SH-SY5Y (cell line): ENCODE results near the gene FAM169A.

ENCODE experiments used
- GATA2 ChIP-seq: IDR thresholded peaks from 2 replicates; pipeline ENCODE4 v1.6.1; 2011; ENCODE audit warnings: mild to moderate bottlenecking, low read depth, low read length
- GATA3 ChIP-seq: IDR thresholded peaks from 2 replicates; pipeline ENCODE4 v1.6.1; 2011; ENCODE audit warnings: low read depth, mild to moderate bottlenecking, low read length, moderate library complexity

- TF ChIP-seq GATA2: no peak
- no peak for TF ChIP-seq GATA3
Measured at GRCh38 chr5:74767579-74767913, 98.6 kb downstream of the FAM169A start.
